Gastrocnemius medialis (tissue), 4 donors: ENCODE results near the gene FYN. TPM values are rescaled to one million over a fixed set of nuclear protein-coding genes. Genes with fewer than 3 reads are reported as not detected.
"Not testable (repeated sequence)": the region's sequence is repeated elsewhere in the genome, so short reads cannot be mapped to it uniquely, and the experiment has no call there.

Source experiments
- ATAC-seq, 2 donors: fragments of 150-250 bp; one replicate each; pipeline ENCODE4 v1.9.1; 2016
- DNase-seq, 2 donors: peaks; one replicate each; pipeline ENCODE4 v3.0.0-alpha.2; 2019
- H3K27ac ChIP-seq, 4 donors: fragments of 200-600 bp; sonication (generic); 1 replicate in 1 of 4; 2 replicates in 3 of 4; pipeline ENCODE4 v1.5.1; 2016 to 2018; ENCODE audit warnings: mild to moderate bottlenecking in 2 of 4, moderate library complexity in 1 of 4
- H3K27me3 ChIP-seq, 3 donors: fragments of 200-600 bp; sonication (generic) in 2 of 3; 1 replicate in 1 of 3; 2 replicates in 2 of 3; pipeline versions ENCODE4 v1.5.1 to v1.6.0; 2016 to 2019; ENCODE audit warnings: mild to moderate bottlenecking in 1 of 3, moderate library complexity in 1 of 3
- H3K36me3 ChIP-seq, 2 donors: fragments of 200-600 bp; sonication (generic) in 1 of 2; one replicate each; pipeline ENCODE4 v1.5.1; 2017 to 2018
- H3K4me1 ChIP-seq, 2 donors: fragments of 200-600 bp; sonication (generic) in 1 of 2; one replicate each; pipeline ENCODE4 v1.5.1; 2016 to 2017; ENCODE audit warnings: mild to moderate bottlenecking in 2 of 2
- H3K4me3 ChIP-seq, 4 donors: fragments of 200-600 bp; sonication (generic) in 3 of 4; 1 replicate in 1 of 4; 2 replicates in 3 of 4; pipeline ENCODE4 v1.5.1; 2016 to 2019; ENCODE audit warnings: mild to moderate bottlenecking in 2 of 4
- H3K9me3 ChIP-seq, 3 donors: fragments of 200-600 bp; sonication (generic) in 2 of 3; 1 replicate in 1 of 3; 2 replicates in 2 of 3; pipeline ENCODE4 v1.5.1; 2016 to 2019
- CTCF ChIP-seq, 5 experiments: fragments of 450-650 bp in 3 of 5; fragments of 200-600 bp in 2 of 5; sonication (generic) in 2 of 5; IDR thresholded peaks in 4 of 5; conservative IDR thresholded peaks in 1 of 5; 1 replicate in 4 of 5; 2 replicates in 1 of 5; pipeline ENCODE4 v1.5.1; 2016 to 2019; ENCODE audit warnings: antibody characterized with exemption in 5 of 5, mild to moderate bottlenecking in 3 of 5, moderate library complexity in 3 of 5
- POLR2A ChIP-seq, 2 donors: fragments of 450-650 bp; IDR thresholded peaks; one replicate each; pipeline ENCODE4 v1.6.1; 2017; ENCODE audit warnings: antibody characterized with exemption in 2 of 2, mild to moderate bottlenecking in 2 of 2, moderate library complexity in 2 of 2
- in situ Hi-C, 4 donors: fragments of 200-750 bp; cut with MboI; loops; one replicate each; pipeline versions ENCODE4 v1.15.0 to v1.8.0; 2017; ENCODE audit warnings: low sequenced_read_pairs in 4 of 4
- intact Hi-C: fragments of 100-400 bp; cut with DNase I; formaldehyde crosslinking; loops from one replicate; pipeline ENCODE4 v1.15.1; 2023; ENCODE audit warnings: low total_unique reads
- total RNA-seq, 4 donors: library from RNA; depleted of rRNA; stranded (reverse); fragments of >200 nt; gene quantifications; one replicate each; pipeline versions ENCODE4 v1.1.0 to v1.2.3, GENCODE V29; 2016

Gene FYN
- total RNA-seq, 4 donors from 2014 or later, result 9.2 to 36.8 (median 17.0) TPM

- H3K36me3 ChIP-seq, result no peaks in the 10 kb centered on the region
- H3K27ac ChIP-seq, result no peak overlapping the region
- DNase-seq (no peak), ATAC-seq (no peak)
- intact Hi-C loops, result no loop called here
- H3K4me3 ChIP-seq, result no peak overlapping the region
- no peaks in the 10 kb centered on the region for H3K9me3 ChIP-seq
- in situ Hi-C loops, result no loop called here
- no peaks in the 10 kb centered on the region for H3K27me3 ChIP-seq
- H3K4me1 ChIP-seq, result no peaks in the 10 kb centered on the region
- TF ChIP-seq POLR2A (IDR thresholded peaks at IDR 0.05) (no peak), CTCF (IDR thresholded peaks at IDR 0.05 in 4 of 5, conservative IDR thresholded peaks at IDR 0.05 in 1 of 5) (no peak)
Observed at GRCh38 chr6:111909238-111909637, 36.0 kb upstream of the FYN start.

- DNase-seq, H3K27me3 ChIP-seq, H3K4me1 ChIP-seq, intact Hi-C loops, H3K4me3 ChIP-seq, H3K9me3 ChIP-seq, in situ Hi-C loops, H3K27ac ChIP-seq, ATAC-seq, H3K36me3 ChIP-seq: not testable (repeated sequence)
Observed at GRCh38 chr6:111908365-111908764, 35.1 kb upstream of the FYN start.

- H3K4me3 ChIP-seq, result no peak overlapping the region
- no peaks in the 10 kb centered on the region for H3K9me3 ChIP-seq
- TF ChIP-seq POLR2A (IDR thresholded peaks at IDR 0.05) (no peak), CTCF (IDR thresholded peaks at IDR 0.05 in 4 of 5, conservative IDR thresholded peaks at IDR 0.05 in 1 of 5) (no peak)
- intact Hi-C loops, result no loop called here
- DNase-seq (no peak), ATAC-seq (no peak)
- in situ Hi-C loops, result no loop called here
- H3K27ac ChIP-seq, result no peak overlapping the region
- no peaks in the 10 kb centered on the region for H3K4me1 ChIP-seq
- no peaks in the 10 kb centered on the region for H3K27me3 ChIP-seq
- no peaks in the 10 kb centered on the region for H3K36me3 ChIP-seq
Observed at GRCh38 chr6:111900735-111901134, 27.5 kb upstream of the FYN start.

- Histone ChIP-seq H3K4me1 (no peaks in the 10 kb centered on the region), H3K9me3 (no peaks in the 10 kb centered on the region), H3K36me3 (no peaks in the 10 kb centered on the region), H3K27me3 (no peaks in the 10 kb centered on the region), H3K27ac (no peak overlapping the region), H3K4me3 (no peak overlapping the region)
- intact Hi-C loops, result no loop called here
- DNase-seq, result no peak
- no peak for TF ChIP-seq CTCF (IDR thresholded peaks at IDR 0.05 in 4 of 5, conservative IDR thresholded peaks at IDR 0.05 in 1 of 5)
- TF ChIP-seq POLR2A (IDR thresholded peaks at IDR 0.05), result no peak
- ATAC-seq, result no peak
- in situ Hi-C loops, result no loop called here
Observed at GRCh38 chr6:111899531-111899930, 26.3 kb upstream of the FYN start.

- TF ChIP-seq CTCF (IDR thresholded peaks at IDR 0.05 in 4 of 5, conservative IDR thresholded peaks at IDR 0.05 in 1 of 5), result no peak
- TF ChIP-seq POLR2A (IDR thresholded peaks at IDR 0.05), result no peak
- in situ Hi-C loops, result no loop called here
- DNase-seq (no peak), ATAC-seq (no peak)
- Histone ChIP-seq H3K9me3 (no peaks in the 10 kb centered on the region), H3K4me3 (no peak overlapping the region), H3K27me3 (no peaks in the 10 kb centered on the region), H3K27ac (no peak overlapping the region), H3K36me3 (no peaks in the 10 kb centered on the region), H3K4me1 (no peaks in the 10 kb centered on the region)
- intact Hi-C loops, result no loop called here
Observed at GRCh38 chr6:111898452-111898851, 25.2 kb upstream of the FYN start.
